ENCODE measurements around the gene FAM98B. TPM values are rescaled to one million over a fixed set of nuclear protein-coding genes. Genes with fewer than 3 reads are reported as not detected.

FAM98B gene
- 4.5 and 12.9 TPM in 2 replicates for total RNA-seq

DNA sequence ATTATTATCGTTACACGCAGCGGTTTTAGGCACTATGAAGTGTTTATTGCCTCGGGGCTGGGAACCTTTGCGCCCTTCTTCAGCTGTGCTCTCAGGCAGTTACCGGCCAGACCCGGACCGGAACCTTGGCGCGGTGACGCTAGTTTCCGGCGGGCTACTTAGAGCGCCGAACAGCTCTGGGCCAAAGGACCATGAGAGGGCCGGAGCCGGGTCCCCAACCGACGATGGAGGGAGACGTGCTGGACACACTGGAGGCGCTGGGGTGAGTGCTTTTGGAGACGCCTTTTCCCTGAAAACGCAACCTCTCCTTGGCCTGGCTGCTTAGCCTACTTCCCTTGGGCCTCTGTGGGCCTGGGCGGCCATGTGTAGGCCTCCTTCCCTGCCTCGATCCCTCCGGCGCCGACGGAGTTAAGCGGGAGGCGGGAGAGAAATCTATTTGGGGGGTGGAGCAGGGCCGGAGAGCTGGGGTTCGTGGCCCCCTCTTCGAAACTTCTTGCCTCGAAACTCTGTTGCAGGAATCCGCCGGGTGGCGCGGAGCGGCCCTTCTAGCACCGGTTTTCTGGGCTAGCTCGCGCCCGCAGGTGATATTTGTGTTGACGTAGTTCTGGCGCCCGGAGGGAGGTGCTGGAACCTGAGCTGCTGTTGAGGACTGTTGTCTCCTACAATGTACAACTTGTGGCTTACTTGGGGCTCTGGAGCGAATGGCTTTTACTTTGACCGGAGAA is at the start of gene FAM98B:
FAM98B (plus strand) TSS at position 157 of the 725 bp plus-strand sequence; CDS start at position 192, 35 bp downstream.

Other genes starting within 250 kb of the FAM98B start
- gene SPRED1, start 201.3 kb upstream of the FAM98B start, total RNA-seq, result 49.6 and 50.5 TPM in 2 replicates
- under 0.01 TPM in 2 replicates for gene RASGRP1, start 110.7 kb downstream of the FAM98B start, total RNA-seq

Data from smooth muscle cell of trachea (primary cell).